Stimulated activated CD4-positive, alpha-beta T cell treated with anti-CD3 and anti-CD28 coated beads, Interleukin-4, amount 100 ng/mL, for 48 hours (primary cell): ENCODE results near the gene EXOC6.

Experiments used
- DNase-seq, 2 donors: peaks; one replicate each; pipeline ENCODE4 v3.0.0-alpha.2; 2020; ENCODE audit warnings: low read depth in 2 of 2

Gene EXOC6

GRCh38 chr10:92848441-92849233 lies at the start of gene EXOC6:
EXOC6 (plus strand) TSS chr10:92848520; CDS start chr10:92848534, 14 bp downstream.
- DNase-seq, result peak; percentile 74 to 79

DNA sequence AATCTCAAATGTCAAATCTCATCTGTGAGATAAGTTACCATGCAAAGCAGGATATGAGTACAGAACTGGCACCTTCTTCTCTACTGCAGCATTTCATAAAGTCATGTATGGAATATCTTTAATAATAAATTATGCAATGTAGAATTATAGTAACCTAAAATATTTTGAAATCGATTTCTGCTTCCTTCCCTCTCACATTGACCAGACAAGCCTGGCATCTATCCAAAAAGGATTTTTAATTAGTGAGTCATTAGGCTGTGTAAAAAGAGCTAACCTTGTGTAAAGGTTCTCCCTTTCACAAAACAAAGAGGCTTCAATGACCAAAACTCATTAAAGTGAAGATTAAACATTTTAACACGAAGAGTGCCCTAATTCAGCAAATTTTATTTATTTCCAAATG lies 48.8 kb upstream of the EXOC6 start:
- DNase-seq, result no peak

DNA sequence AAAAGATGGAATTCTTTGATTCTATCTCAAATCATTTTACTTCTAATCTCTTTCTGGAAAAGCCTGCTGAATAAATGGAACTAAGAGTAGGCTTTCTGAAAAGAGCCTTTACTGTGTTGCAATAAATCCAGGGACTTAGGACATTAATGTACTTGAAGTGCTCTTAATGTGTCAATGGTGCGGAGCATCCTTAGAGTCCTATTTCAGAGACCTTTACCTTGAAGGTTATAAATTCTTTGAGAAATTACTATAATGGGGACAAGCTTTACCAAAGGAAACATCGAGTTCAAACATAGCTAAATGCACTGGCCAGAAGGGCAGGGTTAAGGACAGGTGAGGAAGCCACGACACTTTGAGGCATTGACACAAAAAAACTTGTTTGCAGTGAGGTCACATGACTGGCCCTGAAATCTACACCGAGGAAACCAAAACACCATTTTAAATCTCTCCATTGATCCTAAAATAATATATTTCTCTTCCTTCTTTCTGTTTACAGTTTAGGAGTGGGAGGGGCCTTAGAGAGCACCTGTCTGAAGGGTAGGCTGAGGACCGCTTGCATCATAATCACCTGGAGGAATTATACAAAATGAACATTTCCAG lies 48.1 kb upstream of the EXOC6 start:
- DNase-seq, result no peak

GRCh38 chr10:92801978-92802872 lies 46.1 kb upstream of the EXOC6 start:
- no peak for DNase-seq

- no peak for DNase-seq
Measured at GRCh38 chr10:92809840-92810239, 38.5 kb upstream of the EXOC6 start.

DNA sequence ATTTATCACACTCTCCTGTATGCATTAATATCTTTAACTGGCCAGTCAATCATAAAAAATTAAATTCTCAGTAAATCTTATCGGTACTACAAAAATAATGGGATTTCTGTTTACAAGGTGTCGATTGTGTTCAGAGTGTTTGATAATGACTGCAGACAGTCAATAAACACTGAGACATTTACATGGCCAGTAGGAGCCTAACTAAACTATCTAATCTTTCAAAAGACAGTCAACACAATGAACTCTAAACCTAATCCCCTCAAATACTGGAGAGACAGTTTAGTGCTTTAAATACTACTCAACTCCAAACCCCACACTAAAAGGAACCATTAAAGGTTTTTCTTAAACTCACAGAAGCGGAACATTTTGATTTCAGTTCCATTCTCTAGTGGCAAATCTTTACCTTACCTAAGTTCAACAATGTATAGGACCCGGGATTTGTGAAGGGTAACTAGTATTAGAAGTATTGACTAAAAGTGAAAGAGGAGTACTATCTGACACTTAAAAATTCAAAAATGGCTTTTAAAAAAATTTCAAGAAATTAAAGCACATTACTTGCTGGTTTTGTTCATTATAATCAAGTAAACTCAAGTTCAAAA lies 37.3 kb upstream of the EXOC6 start:
- DNase-seq, result no peak

- DNase-seq, result no peak
Measured at GRCh38 chr10:92811986-92812385, 36.3 kb upstream of the EXOC6 start.

DNA sequence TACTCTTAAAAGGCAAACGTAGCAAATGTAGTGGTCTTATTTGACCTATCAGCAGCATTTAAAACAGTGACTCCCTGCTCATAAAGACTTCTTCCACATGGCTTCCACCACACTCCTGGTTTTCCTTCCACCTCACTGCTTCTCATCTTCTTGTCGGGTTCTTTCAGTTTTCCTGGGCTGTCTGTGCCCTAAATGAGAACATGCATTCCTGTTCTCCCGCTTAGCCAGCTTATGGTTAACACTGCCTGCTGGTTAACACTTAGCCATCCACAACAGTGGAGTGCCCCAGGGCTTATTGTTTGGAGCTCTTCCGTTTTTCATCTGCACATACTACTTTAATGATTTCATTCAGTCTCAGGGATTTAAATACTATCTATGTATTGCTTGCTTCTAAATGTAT lies 34.3 kb upstream of the EXOC6 start:
- no peak for DNase-seq

DNA sequence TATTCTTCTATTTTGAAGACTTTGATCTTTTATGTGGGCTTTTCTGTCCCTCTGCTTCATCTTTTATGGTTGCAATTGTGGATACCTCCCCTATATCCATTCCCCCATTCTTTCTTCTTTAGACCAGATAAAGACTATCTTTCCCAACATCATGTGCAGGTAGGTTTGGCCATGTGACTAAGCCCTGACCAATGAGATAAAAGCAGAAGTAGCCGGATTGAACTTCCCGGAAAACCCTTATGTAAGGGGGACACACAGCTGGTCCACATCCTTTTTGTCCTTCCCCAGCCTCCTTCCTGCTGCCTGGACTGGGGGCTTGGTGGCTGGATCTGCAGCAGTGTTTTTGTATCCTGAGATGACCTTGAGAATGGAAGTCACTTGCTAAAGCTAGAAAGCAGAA lies 33.5 kb upstream of the EXOC6 start:
- DNase-seq, result no peak

GRCh38 chr10:92816091-92816531 lies 32.2 kb upstream of the EXOC6 start:
- DNase-seq, result no peak

DNA sequence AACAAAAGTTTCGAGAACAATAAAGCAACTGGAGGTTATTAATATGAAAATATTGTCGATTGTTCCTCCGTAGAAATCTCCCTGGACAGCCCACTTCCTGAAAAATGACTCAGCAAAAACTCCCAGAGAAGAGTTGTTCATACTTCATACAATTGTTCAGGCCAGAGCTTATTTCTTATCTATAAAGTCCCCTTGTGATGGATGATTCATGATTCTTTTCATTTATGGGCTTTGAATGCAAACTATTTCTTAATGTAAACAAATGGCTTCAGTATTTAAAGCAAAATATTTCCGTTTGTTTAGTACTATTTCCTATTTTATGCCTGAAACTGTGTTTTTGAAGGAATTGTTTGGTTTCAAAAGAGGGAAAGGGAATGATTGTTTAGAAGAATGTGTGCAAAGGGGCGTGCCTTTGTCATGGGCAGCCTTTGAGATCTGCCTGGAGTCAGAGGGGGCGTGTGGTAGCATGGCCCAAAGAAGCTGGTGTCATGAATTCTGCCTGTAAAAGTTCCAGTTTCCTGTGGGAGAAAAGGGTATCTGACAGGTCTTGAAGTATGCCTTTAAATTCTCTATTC lies 26.2 kb upstream of the EXOC6 start:
- no peak for DNase-seq

GRCh38 chr10:92822964-92823363 lies 25.4 kb upstream of the EXOC6 start:
- DNase-seq, result no peak

DNA sequence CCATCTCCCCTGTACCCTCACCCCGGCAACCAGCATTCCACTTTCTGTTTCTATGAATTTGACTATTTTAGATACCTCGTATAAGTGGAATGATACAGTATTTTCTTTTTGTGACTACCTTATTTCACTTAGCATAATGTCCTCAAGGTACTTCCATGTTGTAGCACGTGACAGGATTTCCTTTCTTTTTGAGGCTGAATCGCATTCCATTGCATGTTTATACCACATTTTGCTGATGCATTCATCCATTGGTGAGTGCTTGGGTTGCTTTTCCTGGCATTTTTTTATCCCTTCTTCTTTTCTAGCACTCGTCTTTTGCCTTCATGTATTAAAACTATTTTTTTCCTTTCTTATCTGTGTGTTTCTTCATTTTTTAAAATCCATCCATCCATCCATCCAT lies 22.3 kb upstream of the EXOC6 start:
- DNase-seq, result no peak

GRCh38 chr10:92826504-92826903 lies 21.8 kb upstream of the EXOC6 start:
- DNase-seq, result no peak

- no peak for DNase-seq
Measured at GRCh38 chr10:92829042-92829785, 19.1 kb upstream of the EXOC6 start.

GRCh38 chr10:92829786-92830377 lies 18.4 kb upstream of the EXOC6 start:
- no peak for DNase-seq

DNA sequence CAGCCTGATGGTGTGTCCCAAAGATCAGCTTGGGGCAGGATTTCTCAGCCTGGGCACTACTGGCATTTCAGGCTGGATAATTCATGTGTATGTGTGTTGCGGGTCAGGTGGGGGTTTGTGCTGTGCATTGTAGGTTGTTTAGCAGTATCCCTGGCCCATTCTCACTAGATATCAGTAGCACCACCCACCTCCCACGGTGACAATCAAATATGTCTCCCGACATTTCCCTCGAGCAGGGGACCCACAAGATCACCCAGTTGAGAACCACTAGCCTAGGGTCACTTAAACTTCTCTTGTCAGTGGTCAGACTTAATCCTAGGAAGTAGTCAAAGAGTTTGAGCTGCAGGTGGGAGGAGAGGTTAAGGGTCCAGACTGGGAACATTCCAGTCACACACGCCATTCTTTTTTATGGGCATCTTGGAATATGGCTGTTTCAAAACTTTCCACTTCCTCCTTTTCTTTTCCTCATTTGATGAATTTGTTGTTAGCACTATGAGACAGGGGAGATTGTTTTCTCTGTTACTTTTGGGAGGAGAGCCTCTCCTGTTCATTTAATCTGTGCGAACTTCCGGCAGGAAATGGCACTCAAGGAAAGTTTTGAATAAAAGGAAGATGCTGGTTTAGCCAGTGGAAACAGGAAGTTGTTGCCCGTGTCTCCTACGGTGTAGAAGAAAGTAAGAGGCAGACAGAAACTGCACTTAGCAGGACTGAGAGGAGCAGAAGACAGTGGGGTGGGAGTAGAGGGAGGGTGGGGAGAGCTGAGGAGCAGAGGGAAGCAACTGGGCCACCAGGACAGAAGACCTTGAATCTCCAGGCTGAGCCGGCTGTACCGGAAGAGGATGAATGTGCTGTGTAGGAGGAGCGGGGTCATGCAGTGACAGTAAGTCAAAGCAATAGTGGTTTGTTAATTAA lies 17.6 kb upstream of the EXOC6 start:
- DNase-seq, result peak; percentile 17 to 19

- DNase-seq, result no peak
Measured at GRCh38 chr10:92832121-92832520, 16.2 kb upstream of the EXOC6 start.

DNA sequence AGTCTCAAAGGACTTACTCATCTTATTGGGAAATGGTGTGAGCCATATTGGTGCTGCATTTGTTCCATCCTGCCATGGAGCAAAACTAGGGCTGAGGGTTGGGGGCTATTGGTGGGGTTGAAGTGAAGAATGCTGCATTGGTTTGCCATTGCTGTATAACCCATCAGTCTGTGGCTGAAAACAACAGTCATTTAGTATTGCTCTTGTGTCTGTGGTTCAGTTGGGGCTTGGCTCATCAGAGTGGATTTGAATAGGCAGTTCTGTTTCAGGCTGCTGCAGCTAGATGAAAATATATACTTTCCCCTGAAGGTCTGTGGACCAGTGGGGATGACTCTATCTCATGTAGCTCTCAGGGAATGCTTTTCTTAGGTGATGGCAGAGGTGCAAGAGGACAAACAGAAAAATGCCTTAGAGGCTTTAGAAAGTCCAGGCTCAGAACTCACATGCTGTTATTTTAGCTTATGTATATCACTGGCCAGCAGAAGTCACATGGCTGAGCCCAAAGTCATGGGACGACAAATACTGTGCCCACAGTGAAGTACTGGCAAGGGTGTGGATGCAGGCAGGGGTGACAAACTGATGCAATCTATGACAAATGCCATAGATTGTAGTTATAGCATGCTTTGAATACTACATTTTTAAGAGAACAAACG lies 15.2 kb upstream of the EXOC6 start:
- DNase-seq, result no peak
